Stomach (tissue), 4 donors: Measurements from ENCODE around the gene UNC93A.

Experiments
- POLR2AphosphoS5 ChIP-seq, 3 donors: sonication (generic); formaldehyde crosslinking; IDR thresholded peaks; one replicate each; pipeline ENCODE4 v1.6.1; 2016; ENCODE audit warnings: antibody characterized with exemption in 3 of 3
- TF ChIP-seq, protein P1 (sequence below), 7 experiments: fragments of 450-650 bp in 4 of 7; fragments of 200-600 bp in 3 of 7; sonication (generic) in 3 of 7; IDR thresholded peaks; one replicate each; pipeline ENCODE4 v1.5.1; 2016 to 2019; ENCODE audit warnings: antibody characterized with exemption in 7 of 7, control low read depth in 2 of 7, mild to moderate bottlenecking in 1 of 7

DNA sequence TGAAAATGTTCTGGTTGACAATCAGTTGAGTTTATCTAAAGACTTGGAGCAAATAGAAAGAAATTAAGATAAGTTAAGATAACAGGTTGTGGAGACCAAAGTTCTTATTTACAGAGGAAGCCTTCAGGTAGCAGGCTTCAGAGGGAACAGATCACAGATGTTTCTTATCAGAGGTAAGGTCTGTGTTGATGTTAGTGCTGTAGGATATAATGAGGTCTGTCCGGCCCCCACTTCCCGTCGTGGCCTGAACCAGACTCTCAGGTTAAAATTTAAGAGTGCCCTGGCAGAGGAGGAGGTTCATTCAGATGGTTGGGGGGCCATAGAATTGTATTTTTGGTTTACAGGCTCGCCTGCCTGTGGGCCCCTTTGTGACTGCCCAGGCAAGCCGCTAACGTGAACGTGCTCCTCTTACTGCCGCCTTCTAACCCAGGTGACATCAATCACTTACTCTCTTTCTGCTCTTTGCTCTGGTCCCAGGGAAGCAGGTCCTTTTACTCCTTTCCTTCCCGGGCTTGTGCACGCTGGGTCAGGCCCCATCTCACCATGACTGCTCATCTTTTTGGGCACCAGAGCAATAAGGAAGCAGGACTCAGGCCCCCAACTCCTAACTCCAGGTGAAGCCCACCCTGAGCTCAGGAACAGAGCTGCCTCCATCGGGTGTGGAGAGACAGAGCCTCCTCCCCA is 18.3 kb upstream of the UNC93A start:
- TF ChIP-seq, protein P1, sequence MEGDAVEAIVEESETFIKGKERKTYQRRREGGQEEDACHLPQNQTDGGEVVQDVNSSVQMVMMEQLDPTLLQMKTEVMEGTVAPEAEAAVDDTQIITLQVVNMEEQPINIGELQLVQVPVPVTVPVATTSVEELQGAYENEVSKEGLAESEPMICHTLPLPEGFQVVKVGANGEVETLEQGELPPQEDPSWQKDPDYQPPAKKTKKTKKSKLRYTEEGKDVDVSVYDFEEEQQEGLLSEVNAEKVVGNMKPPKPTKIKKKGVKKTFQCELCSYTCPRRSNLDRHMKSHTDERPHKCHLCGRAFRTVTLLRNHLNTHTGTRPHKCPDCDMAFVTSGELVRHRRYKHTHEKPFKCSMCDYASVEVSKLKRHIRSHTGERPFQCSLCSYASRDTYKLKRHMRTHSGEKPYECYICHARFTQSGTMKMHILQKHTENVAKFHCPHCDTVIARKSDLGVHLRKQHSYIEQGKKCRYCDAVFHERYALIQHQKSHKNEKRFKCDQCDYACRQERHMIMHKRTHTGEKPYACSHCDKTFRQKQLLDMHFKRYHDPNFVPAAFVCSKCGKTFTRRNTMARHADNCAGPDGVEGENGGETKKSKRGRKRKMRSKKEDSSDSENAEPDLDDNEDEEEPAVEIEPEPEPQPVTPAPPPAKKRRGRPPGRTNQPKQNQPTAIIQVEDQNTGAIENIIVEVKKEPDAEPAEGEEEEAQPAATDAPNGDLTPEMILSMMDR (IDR thresholded peaks at IDR 0.05) = no peak
- no peak for TF ChIP-seq POLR2AphosphoS5 (IDR thresholded peaks at IDR 0.05)
